Lower leg skin (tissue), 4 donors: Measurements from ENCODE around the gene ZNF385B. TPM values are rescaled to one million over a fixed set of nuclear protein-coding genes. Genes with fewer than 3 reads are reported as not detected.

Experiments used
- DNase-seq, 2 donors: peaks; one replicate each; pipeline ENCODE4 v3.0.0-alpha.2; 2019; ENCODE audit warnings: low spot score in 2 of 2
- H3K4me3 ChIP-seq: fragments of 200-600 bp; sonication (generic); 2 replicates; pipeline ENCODE4 v1.5.1; 2017; ENCODE audit warnings: mild to moderate bottlenecking, low read depth; ENCODE audit not compliant: poor library complexity, severe bottlenecking
- CTCF ChIP-seq, 3 donors: fragments of 450-650 bp; IDR thresholded peaks; one replicate each; pipeline ENCODE4 v1.5.1; 2016; ENCODE audit warnings: antibody characterized with exemption in 3 of 3, mild to moderate bottlenecking in 3 of 3, moderate library complexity in 2 of 3
- POLR2A ChIP-seq, 2 donors: fragments of 450-650 bp; IDR thresholded peaks; one replicate each; pipeline ENCODE4 v1.6.1; 2016 to 2017; ENCODE audit warnings: antibody characterized with exemption in 2 of 2, mild to moderate bottlenecking in 1 of 2, moderate library complexity in 1 of 2
- WGBS, 2 donors: methylation state at CpG; one replicate each; pipeline ENCODE4 v1.1.5; 2018; 5-methylcytosine and 5-hydroxymethylcytosine counted together
- intact Hi-C: fragments of 100-400 bp; cut with DNase I; formaldehyde crosslinking; loops from one replicate; pipeline ENCODE4 v1.15.0; 2023; ENCODE audit warnings: low total_unique reads
- total RNA-seq, 4 donors: library from RNA; depleted of rRNA; stranded (reverse); fragments of >200 nt; gene quantifications; one replicate each; pipeline ENCODE4 v1.1.0, GENCODE V29; 2016

The ZNF385B gene
- total RNA-seq, 4 donors from 2014 or later: 0.97 to 1.4 TPM; not detected in 2

GRCh38 chr2:179772346-179772745 is 89.1 kb downstream of the ZNF385B start:
- intact Hi-C loops: no loop called here
- no peak overlapping the region for H3K4me3 ChIP-seq
- WGBS, 2 donors: 88 to 93% methylated on average over 1 of the region's 1 CpG
- no peak for TF ChIP-seq POLR2A (IDR thresholded peaks at IDR 0.05)
- no peak for TF ChIP-seq CTCF (IDR thresholded peaks at IDR 0.05)
- no peak for DNase-seq

GRCh38 chr2:179771791-179772190 is 89.6 kb downstream of the ZNF385B start:
- no peak overlapping the region for H3K4me3 ChIP-seq
- intact Hi-C loops: no loop called here
- TF ChIP-seq CTCF (IDR thresholded peaks at IDR 0.05) (no peak), POLR2A (IDR thresholded peaks at IDR 0.05) (no peak)
- WGBS, 2 donors: 50 to 55% methylated on average over 4 of the region's 4 CpGs
- no peak for DNase-seq

- intact Hi-C loops: no loop called here
- no peak overlapping the region for H3K4me3 ChIP-seq
- WGBS, 2 donors: 30 to 59% methylated on average over 1 of the region's 1 CpG
- no peak for DNase-seq
- TF ChIP-seq CTCF (IDR thresholded peaks at IDR 0.05) (no peak), POLR2A (IDR thresholded peaks at IDR 0.05) (no peak)
These were observed 91.4 kb downstream of the ZNF385B start for GRCh38 chr2:179770029-179770428.

GRCh38 chr2:179769323-179769722 is 92.1 kb downstream of the ZNF385B start:
- no peak for DNase-seq

GRCh38 chr2:179768765-179769164 is 92.6 kb downstream of the ZNF385B start:
- no peak for DNase-seq
- intact Hi-C loops: no loop called here
- no peak overlapping the region for H3K4me3 ChIP-seq
- WGBS, 2 donors: 19 to 44% methylated on average over 1 of the region's 1 CpG
- no peak for TF ChIP-seq POLR2A (IDR thresholded peaks at IDR 0.05)
- no peak for TF ChIP-seq CTCF (IDR thresholded peaks at IDR 0.05)

More at GRCh38 chr2:179769323-179769722, 92.1 kb downstream of the ZNF385B start:
- H3K4me3 ChIP-seq: no peak overlapping the region
- no peak for TF ChIP-seq POLR2A (IDR thresholded peaks at IDR 0.05)
- TF ChIP-seq CTCF (IDR thresholded peaks at IDR 0.05): no peak
- intact Hi-C loops: no loop called here
- 80 to 83% methylated on average over 8 of the region's 8 CpGs for WGBS, 2 donors

- no peak for TF ChIP-seq POLR2A (IDR thresholded peaks at IDR 0.05)
- no peak for TF ChIP-seq CTCF (IDR thresholded peaks at IDR 0.05)
- DNase-seq: no peak
- 63 to 73% methylated on average over 2 of the region's 2 CpGs for WGBS, 2 donors
- intact Hi-C loops: no loop called here
- no peak overlapping the region for H3K4me3 ChIP-seq
These were observed 95.7 kb downstream of the ZNF385B start for GRCh38 chr2:179765666-179766065.
